ENCODE data around the gene UBN2.
A peak's percentile ranks its signal among the peaks of the same experiment; 100 is the strongest.
"Not testable (repeated sequence)": the region's sequence is repeated elsewhere in the genome, so short reads cannot be mapped to it uniquely, and the experiment has no call there.

Gene UBN2

GRCh38 chr7:139300390-139300789 is 69.4 kb downstream of the UBN2 start:
- no peak for DNase-seq

GRCh38 chr7:139304517-139304916 is 73.5 kb downstream of the UBN2 start:
- no peak for DNase-seq

- peak; percentile 56 for DNase-seq
These were observed 87.0 kb downstream of the UBN2 start for GRCh38 chr7:139317939-139318505.

GRCh38 chr7:139321071-139321745 is 90.2 kb downstream of the UBN2 start:
- DNase-seq, result peak; percentile 57

DNA sequence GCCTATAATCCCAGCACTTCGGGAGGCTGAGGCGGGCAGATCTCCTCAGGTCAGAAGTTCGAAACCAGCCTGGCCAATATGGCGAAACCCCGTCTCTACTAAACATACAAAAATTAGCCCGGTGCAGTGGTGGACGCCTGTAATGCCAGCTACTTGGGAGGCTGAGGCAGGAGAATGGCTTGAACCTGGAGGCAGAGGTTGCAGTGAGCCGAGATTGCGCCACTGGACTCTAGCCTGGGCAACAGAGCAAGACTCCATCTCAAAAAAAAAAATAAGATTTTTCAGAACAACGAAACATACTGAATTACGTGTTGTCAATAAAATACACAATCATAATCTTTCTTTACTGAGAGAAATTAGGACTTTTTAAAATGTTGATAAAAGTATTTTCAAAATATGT is 93.7 kb downstream of the UBN2 start:
- not testable (repeated sequence) for DNase-seq

- no peak for DNase-seq
These were observed 97.3 kb downstream of the UBN2 start for GRCh38 chr7:139328375-139328774.

- no peak for DNase-seq
These were observed 98.1 kb downstream of the UBN2 start for GRCh38 chr7:139329119-139329518.

DNA sequence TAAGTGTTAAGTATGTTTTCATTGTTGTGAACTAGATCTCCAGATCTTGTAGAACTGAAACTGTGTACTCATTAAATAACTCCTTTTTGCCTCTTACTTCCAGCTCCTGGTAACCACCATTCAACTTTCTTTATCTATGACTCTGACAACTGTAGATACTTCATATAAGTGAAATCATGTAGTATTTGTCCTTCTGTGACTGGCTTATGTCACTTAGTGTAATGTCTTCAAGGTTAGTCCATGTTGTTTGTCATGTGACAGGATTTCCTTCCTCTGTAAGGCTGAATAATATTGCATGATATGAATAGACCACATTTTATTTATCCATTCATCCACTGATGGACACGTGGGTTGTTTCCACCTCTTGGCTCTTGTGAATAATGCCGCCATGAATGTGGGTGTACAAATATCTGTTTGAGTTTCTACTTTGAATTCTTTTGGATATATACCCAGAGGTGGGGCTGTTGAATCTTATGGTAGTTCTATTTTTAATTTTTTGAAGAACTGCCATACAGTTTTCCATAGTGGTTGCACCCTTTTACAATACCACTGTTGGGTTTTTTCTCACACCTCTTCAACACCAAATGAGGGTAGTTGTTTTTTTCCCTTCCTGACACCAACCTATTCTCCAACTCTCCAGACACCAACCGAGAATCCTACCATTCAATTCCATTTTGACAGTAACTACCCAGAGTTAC is 99.4 kb downstream of the UBN2 start:
- DNase-seq, result peak; percentile 22

GRCh38 chr7:139332697-139333359 is 101.8 kb downstream of the UBN2 start:
- peak; percentile 79 for DNase-seq

- DNase-seq, result not testable (repeated sequence)
These were observed 102.4 kb downstream of the UBN2 start for GRCh38 chr7:139333443-139333842.

DNA sequence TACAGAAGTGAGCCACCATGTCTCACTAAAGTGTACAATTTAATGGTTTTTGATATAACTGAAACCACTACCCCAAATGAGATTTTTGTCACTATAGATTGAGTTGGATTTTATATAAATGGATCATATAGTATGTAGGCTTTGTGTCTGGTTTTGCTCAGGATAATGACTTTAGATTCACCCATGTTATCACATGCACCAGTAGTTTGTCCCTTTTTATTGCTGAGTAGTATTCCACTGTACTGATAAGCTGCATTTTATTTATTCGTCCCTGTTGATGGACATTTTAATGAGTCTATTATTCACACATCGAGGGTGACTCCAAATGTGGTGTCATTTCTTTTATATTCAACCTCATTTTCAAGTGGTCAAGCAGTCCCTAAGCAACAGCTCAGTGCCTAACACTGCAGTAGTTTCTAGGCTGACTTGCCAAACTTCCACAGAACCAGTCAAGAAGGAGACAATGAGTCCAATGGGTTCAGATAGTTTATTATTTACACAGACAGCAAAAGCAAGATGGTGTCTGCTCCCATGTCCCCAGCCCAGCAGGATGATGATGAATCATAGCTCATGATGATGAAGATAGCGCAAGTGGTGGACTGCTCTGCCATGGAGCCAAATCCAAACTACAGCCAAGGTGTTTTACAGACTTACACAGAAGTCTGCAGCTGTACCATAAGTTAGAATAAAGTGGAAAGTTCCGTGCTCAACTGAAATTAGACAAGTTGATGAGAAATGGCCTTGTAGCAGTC is 103.5 kb downstream of the UBN2 start:
- no peak for DNase-seq

DNA sequence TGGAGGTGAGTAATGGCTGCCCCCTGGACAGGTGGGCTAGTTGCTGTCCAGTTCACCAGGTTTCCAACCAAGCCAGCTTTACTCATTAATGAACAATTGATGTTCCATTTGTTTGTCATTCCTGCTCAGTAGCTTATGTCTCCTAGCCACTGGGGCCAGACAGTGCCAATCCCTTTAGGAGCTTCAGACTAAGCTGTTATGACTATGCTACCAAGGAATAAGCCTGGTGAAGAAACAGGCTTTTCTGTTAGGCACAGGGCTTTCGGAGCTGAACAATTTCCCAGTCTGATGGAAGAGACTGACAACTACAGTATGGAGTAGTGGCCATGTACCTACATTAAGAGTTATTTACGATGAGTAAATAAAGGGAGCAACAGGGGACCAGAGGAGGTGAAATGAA is 108.0 kb downstream of the UBN2 start:
- DNase-seq, result no peak

DNA sequence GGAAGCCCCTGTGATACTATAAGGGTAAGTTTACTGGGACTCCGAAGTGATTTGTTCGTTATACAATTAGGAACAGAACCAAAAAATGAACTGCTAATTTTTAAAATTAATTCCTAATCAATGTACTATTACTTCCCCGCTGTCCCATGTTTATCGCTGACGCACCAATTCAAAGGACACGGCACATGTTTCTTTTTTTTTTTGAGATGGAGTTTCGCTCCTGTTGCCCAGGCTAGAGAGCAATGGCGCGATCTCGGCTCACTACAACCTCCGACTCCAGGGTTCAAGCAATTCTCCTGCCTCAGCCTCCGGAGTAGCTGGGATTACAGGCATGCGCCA is 108.6 kb downstream of the UBN2 start:
- no peak for DNase-seq

- peak; percentile 100 for DNase-seq
These were observed 109.2 kb downstream of the UBN2 start for GRCh38 chr7:139340037-139340807.

GRCh38 chr7:139340808-139341057 is 109.7 kb downstream of the UBN2 start:
- DNase-seq, result no peak

DNA sequence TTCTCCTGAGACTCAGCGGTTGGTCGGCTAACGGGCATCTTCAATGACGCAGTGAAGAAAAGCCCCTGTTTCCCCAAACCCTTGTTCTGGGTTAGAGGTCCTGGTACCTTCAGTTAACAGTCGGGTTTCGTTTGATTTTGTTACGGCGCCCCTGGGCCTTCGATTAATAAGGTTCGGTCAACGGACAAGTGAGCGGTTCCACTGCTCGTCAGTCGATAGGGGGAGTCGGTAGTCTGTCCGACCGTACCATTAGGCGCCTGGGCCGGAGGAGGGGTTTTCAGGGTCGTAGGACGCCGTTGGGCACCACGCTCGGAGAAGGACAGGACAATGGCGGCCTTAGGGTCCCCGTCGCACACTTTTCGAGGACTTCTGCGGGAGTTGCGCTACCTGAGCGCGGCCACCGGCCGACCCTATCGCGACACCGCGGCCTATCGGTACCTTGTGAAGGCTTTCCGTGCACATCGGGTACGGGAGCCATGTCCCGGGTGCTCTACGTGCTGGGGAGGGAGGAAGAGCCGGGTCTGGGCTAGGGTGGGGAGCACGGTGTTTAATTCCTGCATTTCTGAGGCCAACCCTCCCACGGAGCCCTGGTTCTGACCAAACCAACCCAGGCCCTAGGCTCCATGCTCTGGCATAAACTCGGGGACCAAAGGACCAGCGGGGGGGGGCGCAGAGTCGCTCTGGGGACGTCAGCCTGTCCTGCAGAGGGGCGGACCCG is 110.2 kb downstream of the UBN2 start, which contains the start of gene FMC1:
Gene FMC1 (plus strand): TSS at position 280 of the 718 bp plus-strand sequence. CDS start 48 bp downstream, at position 328.
- peak; percentile 98 for DNase-seq

GRCh38 chr7:139341776-139342226 is 110.8 kb downstream of the UBN2 start:
- DNase-seq, result no peak

DNA sequence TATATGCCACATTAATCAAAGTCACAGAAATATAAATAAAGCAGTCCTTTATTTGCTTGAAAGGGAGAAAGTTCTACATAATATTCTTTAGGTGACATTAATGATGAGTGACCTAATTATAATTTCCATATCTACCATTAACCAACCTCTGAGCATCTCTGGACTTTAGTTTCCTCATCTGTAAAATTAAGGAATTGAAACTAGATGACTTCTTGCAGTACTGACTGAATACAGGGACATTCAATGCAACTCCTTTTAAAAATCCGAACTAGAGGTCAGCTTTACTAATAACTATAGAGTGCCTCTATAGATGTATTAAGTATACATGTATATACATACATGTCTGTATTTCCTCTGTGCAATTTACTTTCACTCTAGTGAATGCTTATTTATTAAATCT is 114.0 kb downstream of the UBN2 start:
- no peak for DNase-seq

GRCh38 chr7:139351027-139351426 is 120.0 kb downstream of the UBN2 start:
- DNase-seq, result no peak

- no peak for DNase-seq
These were observed 123.7 kb downstream of the UBN2 start for GRCh38 chr7:139354729-139355128.

- peak; percentile 61 for DNase-seq
These were observed 124.3 kb downstream of the UBN2 start for GRCh38 chr7:139355320-139355719.
